K562 (cell line): ENCODE measurements around the gene FBXO36. TPM values are rescaled to one million over a fixed set of nuclear protein-coding genes. Genes with fewer than 3 reads are reported as not detected.

Experiments
- DIDO1 ChIP-seq: fragments of 450-650 bp; IDR thresholded peaks from 2 replicates; pipeline ENCODE4 v1.6.1; 2016; ENCODE audit warnings: low read depth, missing biosample characterization, missing genetic modification characterization
- ELF4 ChIP-seq: fragments of 450-650 bp; formaldehyde crosslinking; IDR thresholded peaks from 2 replicates; pipeline ENCODE4 v1.4.0; 2022; ENCODE audit warnings: missing genetic modification characterization
- FIP1L1 ChIP-seq: fragments of 200-400 bp; formaldehyde crosslinking; IDR thresholded peaks from 2 replicates; pipeline ENCODE4 v1.6.1; 2018; ENCODE audit warnings: mild to moderate bottlenecking, low read depth, low read length; ENCODE audit not compliant: poor library complexity, severe bottlenecking
- HNRNPK ChIP-seq: fragments of 200-400 bp; formaldehyde crosslinking; IDR thresholded peaks from one replicate; pipeline ENCODE4 v1.6.1; 2018; ENCODE audit warnings: mild to moderate bottlenecking, low read depth, low read length; ENCODE audit not compliant: poor library complexity, severe bottlenecking
- MAFG ChIP-seq: fragments of 450-650 bp; conservative IDR thresholded peaks from 2 replicates; pipeline ENCODE4 v1.6.1; 2016; ENCODE audit warnings: missing genetic modification characterization, missing compliant biosample characterization
- NR2C1 ChIP-seq, 2 experiments: fragments of 450-650 bp; IDR thresholded peaks; 2 replicates each; pipeline ENCODE4 v1.6.1; 2017; ENCODE audit warnings: mild to moderate bottlenecking in 2 of 2, antibody characterized with exemption in 1 of 2, inconsistent platforms in 1 of 2, missing compliant biosample characterization in 1 of 2, missing genetic modification characterization in 1 of 2
- PHF20 ChIP-seq: fragments of 450-650 bp; IDR thresholded peaks from 2 replicates; pipeline ENCODE4 v1.6.1; 2018; ENCODE audit not compliant: partially characterized antibody
- POLR2A ChIP-seq: fragments of 450-650 bp; conservative IDR thresholded peaks from 2 replicates; pipeline ENCODE4 v1.6.1; 2016
- POLR2G ChIP-seq: fragments of 200-400 bp; formaldehyde crosslinking; IDR thresholded peaks from 2 replicates; pipeline ENCODE4 v1.6.1; 2017; ENCODE audit warnings: low read depth, mild to moderate bottlenecking, antibody characterized with exemption, low read length, moderate library complexity
- PTTG1 ChIP-seq: fragments of 450-650 bp; IDR thresholded peaks from 2 replicates; pipeline ENCODE4 v1.6.1; 2016; ENCODE audit warnings: low read depth, mild to moderate bottlenecking, missing genetic modification characterization, missing compliant biosample characterization
- ZBTB40 ChIP-seq, 2 experiments: fragments of 450-650 bp in 1 of 2; sonication (generic) in 1 of 2; formaldehyde crosslinking in 1 of 2; IDR thresholded peaks; 2 replicates each; pipeline versions ENCODE4 v1.7.1 to v1.9.0; 2016 to 2022; ENCODE audit warnings: inconsistent platforms in 1 of 2, mild to moderate bottlenecking in 1 of 2, missing genetic modification reagents in 1 of 2
- ZNF224 ChIP-seq: sonication (generic); formaldehyde crosslinking; IDR thresholded peaks from 2 replicates; pipeline ENCODE4 v1.8.0; 2022; ENCODE audit warnings: mild to moderate bottlenecking, missing genetic modification reagents
- ZNF354B ChIP-seq: fragments of 250-450 bp; sonication (Bioruptor Pico); IDR thresholded peaks from 2 replicates; pipeline ENCODE4 v1.4.0; 2020
- polyA plus RNA-seq, 8 experiments: library from polyadenylated mRNA; depleted of rRNA in 4 of 8; stranded (reverse) in 5 of 8; unstranded in 3 of 8; fragments of >200 nt; fragmentation: Nextera tagmentation in 2 of 8; fragmentation: Illumina TruSeq in 1 of 8; extraction: Ambion mirVana in 2 of 8; extraction: Trizol in 1 of 8; gene quantifications; 2 replicates each; pipeline versions ENCODE4 v1.2.1 to v1.2.3, GENCODE V29; 2011 to 2014; ENCODE audit warnings: inconsistent platforms in 1 of 8, missing spikeins in 1 of 8
- total RNA-seq, 7 experiments: library from RNA; depleted of rRNA in 6 of 7; stranded (reverse); fragments of >200 nt in 6 of 7; fragmentation: Illumina TruSeq in 2 of 7; extraction: Trizol in 2 of 7; gene quantifications; 2 replicates each; pipeline versions ENCODE4 v1.2.1 to v1.2.3, GENCODE V29; 2011 to 2021; ENCODE audit warnings: low replicate concordance in 1 of 7
- TF ChIP-seq, protein P1 (sequence below), 2 experiments: fragments of 450-650 bp; conservative IDR thresholded peaks; 2 replicates each; pipeline ENCODE4 v1.6.1; 2017; ENCODE audit warnings: mild to moderate bottlenecking in 2 of 2, moderate library complexity in 2 of 2

The FBXO36 gene
- total and polyA plus RNA-seq, 9 of the 15 experiments (the other 6 are each of a cell fraction or from before 2014, with no cell fraction given), result 0.40 to 0.91 (median 0.58) TPM

- TF ChIP-seq DIDO1 (tag) (peak; percentile 25; the same call in 1 of the 2 replicates), ZNF224 (no peak), FIP1L1 (peak; percentile 3), PTTG1 (no peak), POLR2G (peak; percentile 78), PHF20 (peak; percentile 57), ELF4 (CRISPR knock-in tag) (peak; percentile 75), MAFG (tag) (no peak), NR2C1 (IDR thresholded peaks at IDR 0.05) (peak; percentile 51), NR2C1 (tag; IDR thresholded peaks at IDR 0.05) (peak; percentile 51; the same call in 1 of the 2 replicates), ZBTB40 (IDR thresholded peaks at IDR 0.05) (peak; percentile 95), ZBTB40 (CRISPR knock-in tag; IDR thresholded peaks at IDR 0.05) (no peak), ZNF354B (CRISPR knock-in tag) (no peak), HNRNPK (peak; percentile 48), POLR2A (peak; percentile 53)
- TF ChIP-seq, protein P1, sequence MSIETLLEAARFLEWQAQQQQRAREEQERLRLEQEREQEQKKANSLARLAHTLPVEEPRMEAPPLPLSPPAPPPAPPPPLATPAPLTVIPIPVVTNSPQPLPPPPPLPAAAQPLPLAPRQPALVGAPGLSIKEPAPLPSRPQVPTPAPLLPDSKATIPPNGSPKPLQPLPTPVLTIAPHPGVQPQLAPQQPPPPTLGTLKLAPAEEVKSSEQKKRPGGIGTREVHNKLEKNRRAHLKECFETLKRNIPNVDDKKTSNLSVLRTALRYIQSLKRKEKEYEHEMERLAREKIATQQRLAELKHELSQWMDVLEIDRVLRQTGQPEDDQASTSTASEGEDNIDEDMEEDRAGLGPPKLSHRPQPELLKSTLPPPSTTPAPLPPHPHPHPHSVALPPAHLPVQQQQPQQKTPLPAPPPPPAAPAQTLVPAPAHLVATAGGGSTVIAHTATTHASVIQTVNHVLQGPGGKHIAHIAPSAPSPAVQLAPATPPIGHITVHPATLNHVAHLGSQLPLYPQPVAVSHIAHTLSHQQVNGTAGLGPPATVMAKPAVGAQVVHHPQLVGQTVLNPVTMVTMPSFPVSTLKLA (conservative IDR thresholded peaks at IDR 0.05), result peak in 1 of 2 experiments; percentile 28; a peak in 1 of 4 replicates
These were observed 1.0 kb upstream of the FBXO36 start (continued) for GRCh38 chr2:229921101-229921891.
